ENCODE data around the gene WWOX.

The WWOX gene

GRCh38 chr16:78271981-78272380 is 172.5 kb downstream of the WWOX start:
- DNase-seq (ENCODE audit: low read depth in 3 of 3): no peak

GRCh38 chr16:78274771-78275170 is 175.3 kb downstream of the WWOX start:
- DNase-seq (ENCODE audit: low read depth in 3 of 3): no peak

- DNase-seq (ENCODE audit: low read depth in 3 of 3): no peak
Observed at GRCh38 chr16:78275420-78275819, 176.0 kb downstream of the WWOX start.

- DNase-seq (ENCODE audit: low read depth in 3 of 3): no peak
Observed at GRCh38 chr16:78277321-78278055, 178.0 kb downstream of the WWOX start.

- DNase-seq (ENCODE audit: low read depth in 3 of 3): no peak
Observed at GRCh38 chr16:78278056-78278450, 178.6 kb downstream of the WWOX start.

- DNase-seq (ENCODE audit: low read depth in 3 of 3): no peak
Observed at GRCh38 chr16:78281115-78281514, 181.7 kb downstream of the WWOX start.

GRCh38 chr16:78283548-78284251 is 184.2 kb downstream of the WWOX start:
- DNase-seq (ENCODE audit: low read depth in 3 of 3): no peak

- no peak for DNase-seq (ENCODE audit: low read depth in 3 of 3)
Observed at GRCh38 chr16:78284326-78284725, 184.9 kb downstream of the WWOX start.

- no peak for DNase-seq (ENCODE audit: low read depth in 3 of 3)
Observed at GRCh38 chr16:78284957-78285434, 185.5 kb downstream of the WWOX start.

GRCh38 chr16:78285437-78285922 is 186.0 kb downstream of the WWOX start:
- no peak for DNase-seq (ENCODE audit: low read depth in 3 of 3)

GRCh38 chr16:78286065-78286464 is 186.6 kb downstream of the WWOX start:
- no peak for DNase-seq (ENCODE audit: low read depth in 3 of 3)

- DNase-seq (ENCODE audit: low read depth in 3 of 3): no peak
Observed at GRCh38 chr16:78288888-78289287, 189.4 kb downstream of the WWOX start.

- no peak for DNase-seq (ENCODE audit: low read depth in 3 of 3)
Observed at GRCh38 chr16:78289373-78289772, 189.9 kb downstream of the WWOX start.

- no peak for DNase-seq (ENCODE audit: low read depth in 3 of 3)
Observed at GRCh38 chr16:78289844-78290277, 190.4 kb downstream of the WWOX start.

GRCh38 chr16:78290395-78290794 is 190.9 kb downstream of the WWOX start:
- no peak for DNase-seq (ENCODE audit: low read depth in 3 of 3)

GRCh38 chr16:78290872-78291591 is 191.6 kb downstream of the WWOX start:
- no peak for DNase-seq (ENCODE audit: low read depth in 3 of 3)

- DNase-seq (ENCODE audit: low read depth in 3 of 3): no peak
Observed at GRCh38 chr16:78291604-78292003, 192.2 kb downstream of the WWOX start.

- DNase-seq (ENCODE audit: low read depth in 3 of 3): no peak
Observed at GRCh38 chr16:78292086-78292843, 192.8 kb downstream of the WWOX start.

GRCh38 chr16:78292844-78293380 is 193.5 kb downstream of the WWOX start:
- no peak for DNase-seq (ENCODE audit: low read depth in 3 of 3)

- DNase-seq (ENCODE audit: low read depth in 3 of 3): no peak
Observed at GRCh38 chr16:78294538-78295225, 195.2 kb downstream of the WWOX start.

Data from stimulated activated CD4-positive, alpha-beta T cell treated with anti-CD3 and anti-CD28 coated beads, TNF-alpha, amount 100 ng/mL, for 48 hours (primary cell).